Lung (tissue), 12 donors: Measurements from ENCODE around the gene TPCN2. TPM values are rescaled to one million over a fixed set of nuclear protein-coding genes. Genes with fewer than 3 reads are reported as not detected.

ENCODE experiments used
- ATAC-seq: fragments of 200-7000 bp; cut with Tn5 transposase; one replicate; pipeline ENCODE4 v1.9.1; 2020; ENCODE audit warnings: moderate number of reproducible peaks; ENCODE audit not compliant: insufficient read depth, low FRiP score
- DNase-seq, 3 donors: peaks; one replicate each; pipeline ENCODE4 v3.0.0-alpha.2; 2013 to 2017
- H3K27ac ChIP-seq, 2 donors: one replicate each; pipeline ENCODE4 v1.5.1; 2013; ENCODE audit warnings: mild to moderate bottlenecking in 2 of 2, moderate library complexity in 2 of 2, control low read depth in 1 of 2, inconsistent platforms in 1 of 2, low read depth in 1 of 2, low read length in 1 of 2
- H3K27me3 ChIP-seq, 3 donors: one replicate each; pipeline ENCODE4 v1.5.1; 2013; ENCODE audit warnings: low read length in 2 of 3; ENCODE audit not compliant: control insufficient read depth in 3 of 3, insufficient read depth in 3 of 3
- H3K36me3 ChIP-seq, 4 donors: one replicate each; pipeline ENCODE4 v1.5.1; 2013; ENCODE audit warnings: low read length in 4 of 4, mild to moderate bottlenecking in 1 of 4, moderate library complexity in 1 of 4; ENCODE audit not compliant: control insufficient read depth in 4 of 4, insufficient read depth in 4 of 4
- H3K4me1 ChIP-seq, 5 donors: one replicate each; pipeline ENCODE4 v1.5.1; 2013; ENCODE audit warnings: low read length in 5 of 5, mild to moderate bottlenecking in 2 of 5, moderate library complexity in 1 of 5; ENCODE audit not compliant: control insufficient read depth in 5 of 5, insufficient read depth in 5 of 5
- H3K4me3 ChIP-seq: one replicate; pipeline ENCODE4 v1.5.1; 2013; ENCODE audit warnings: mild to moderate bottlenecking, control low read depth, moderate library complexity
- H3K9ac ChIP-seq, 2 donors: one replicate each; pipeline ENCODE4 v1.5.1; 2013; ENCODE audit warnings: low read length in 2 of 2, control low read depth in 1 of 2; ENCODE audit not compliant: insufficient read depth in 1 of 2
- H3K9me3 ChIP-seq, 4 donors: one replicate each; pipeline ENCODE4 v1.5.1; 2013; ENCODE audit warnings: low read length in 3 of 4, mild to moderate bottlenecking in 1 of 4, moderate library complexity in 1 of 4; ENCODE audit not compliant: control insufficient read depth in 4 of 4, insufficient read depth in 3 of 4
- WGBS, 2 donors: extraction: QIAGEN DNeasy Blood & Tissue Kit; methylation state at CpG; one replicate each; pipeline ENCODE4 v1.1.7; 2013; 5-methylcytosine and 5-hydroxymethylcytosine counted together
- polyA plus RNA-seq, 2 donors: library from polyadenylated mRNA; stranded (reverse); fragments of 200-250 nt; gene quantifications; one replicate each; pipeline ENCODE4 v1.2.1, GENCODE V29; 2013
- total RNA-seq, 2 donors: library from RNA; depleted of rRNA in 1 of 2; stranded (reverse); fragments of >200 nt in 1 of 2; gene quantifications; one replicate each; pipeline ENCODE4 v1.2.1, GENCODE V29; 2014 to 2021
- TF ChIP-seq, protein P1 (sequence below): IDR thresholded peaks from 2 replicates; pipeline ENCODE4 v1.5.1; 2012; ENCODE audit warnings: mild to moderate bottlenecking; ENCODE audit errors: control extremely low read depth, extremely low read depth
- donor health status: control.
- donor health status: control.
- donor health status: Bipolar disorder and iron deficiency.
- donor health status: healthy.
- donor health status: DM: yes; HTN: yes; CAD: no.

The TPCN2 gene
- total and polyA plus RNA-seq, 4 donors: 10.0 to 25.0 (median 14.5) TPM

DNA sequence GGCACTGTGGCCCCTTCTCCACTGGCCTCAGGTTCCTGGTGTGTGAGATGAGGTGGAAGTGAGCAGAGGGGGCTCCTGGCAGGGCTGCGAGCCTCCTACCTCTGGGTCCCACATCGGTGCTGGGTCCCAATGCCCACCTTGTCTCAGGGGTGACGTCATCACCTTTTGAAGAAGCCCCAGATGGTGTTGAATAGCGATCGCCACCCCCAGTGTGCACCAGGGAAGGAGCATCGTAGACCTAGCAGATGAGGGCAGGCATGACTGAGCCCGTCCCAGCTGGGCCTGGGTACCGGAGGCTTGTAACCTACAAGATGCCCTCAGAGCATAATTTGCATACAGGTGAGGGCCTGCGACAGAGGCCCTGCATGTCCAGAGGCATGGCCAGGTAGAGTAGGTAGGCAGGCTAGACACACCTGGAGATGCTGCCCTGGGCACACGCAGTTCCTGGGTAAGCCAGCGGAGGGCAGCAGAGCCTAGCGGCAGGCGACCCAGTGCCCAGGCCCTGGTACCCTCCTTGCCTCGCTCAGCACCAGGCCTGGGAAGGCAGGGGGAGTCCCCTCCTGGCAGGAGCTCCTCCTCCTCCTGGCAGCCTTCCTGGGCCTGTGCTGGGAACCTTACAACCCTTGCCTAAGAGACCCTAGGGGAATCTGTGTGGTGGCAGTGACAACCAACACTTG is 52.5 kb downstream of the TPCN2 start:
- H3K27me3 ChIP-seq: no peaks in the 10 kb centered on the region
- ATAC-seq: peak; percentile 91
- no peak overlapping the region for H3K4me3 ChIP-seq
- peak; percentile 77 to 86 (median 83) for DNase-seq
- no peak overlapping the region for H3K27ac ChIP-seq
- no peaks in the 10 kb centered on the region for H3K36me3 ChIP-seq
- 30 to 31% methylated on average over 14 of the region's 14 CpGs for WGBS, 2 donors
- H3K9me3 ChIP-seq: no peaks in the 10 kb centered on the region
- no peak overlapping the region for H3K9ac ChIP-seq
- TF ChIP-seq, protein P1, sequence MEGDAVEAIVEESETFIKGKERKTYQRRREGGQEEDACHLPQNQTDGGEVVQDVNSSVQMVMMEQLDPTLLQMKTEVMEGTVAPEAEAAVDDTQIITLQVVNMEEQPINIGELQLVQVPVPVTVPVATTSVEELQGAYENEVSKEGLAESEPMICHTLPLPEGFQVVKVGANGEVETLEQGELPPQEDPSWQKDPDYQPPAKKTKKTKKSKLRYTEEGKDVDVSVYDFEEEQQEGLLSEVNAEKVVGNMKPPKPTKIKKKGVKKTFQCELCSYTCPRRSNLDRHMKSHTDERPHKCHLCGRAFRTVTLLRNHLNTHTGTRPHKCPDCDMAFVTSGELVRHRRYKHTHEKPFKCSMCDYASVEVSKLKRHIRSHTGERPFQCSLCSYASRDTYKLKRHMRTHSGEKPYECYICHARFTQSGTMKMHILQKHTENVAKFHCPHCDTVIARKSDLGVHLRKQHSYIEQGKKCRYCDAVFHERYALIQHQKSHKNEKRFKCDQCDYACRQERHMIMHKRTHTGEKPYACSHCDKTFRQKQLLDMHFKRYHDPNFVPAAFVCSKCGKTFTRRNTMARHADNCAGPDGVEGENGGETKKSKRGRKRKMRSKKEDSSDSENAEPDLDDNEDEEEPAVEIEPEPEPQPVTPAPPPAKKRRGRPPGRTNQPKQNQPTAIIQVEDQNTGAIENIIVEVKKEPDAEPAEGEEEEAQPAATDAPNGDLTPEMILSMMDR: peak; percentile 99
- H3K4me1 ChIP-seq: peaks cover 0 to 32% (median 7%) of the 10 kb centered on the region in 5 donors

DNA sequence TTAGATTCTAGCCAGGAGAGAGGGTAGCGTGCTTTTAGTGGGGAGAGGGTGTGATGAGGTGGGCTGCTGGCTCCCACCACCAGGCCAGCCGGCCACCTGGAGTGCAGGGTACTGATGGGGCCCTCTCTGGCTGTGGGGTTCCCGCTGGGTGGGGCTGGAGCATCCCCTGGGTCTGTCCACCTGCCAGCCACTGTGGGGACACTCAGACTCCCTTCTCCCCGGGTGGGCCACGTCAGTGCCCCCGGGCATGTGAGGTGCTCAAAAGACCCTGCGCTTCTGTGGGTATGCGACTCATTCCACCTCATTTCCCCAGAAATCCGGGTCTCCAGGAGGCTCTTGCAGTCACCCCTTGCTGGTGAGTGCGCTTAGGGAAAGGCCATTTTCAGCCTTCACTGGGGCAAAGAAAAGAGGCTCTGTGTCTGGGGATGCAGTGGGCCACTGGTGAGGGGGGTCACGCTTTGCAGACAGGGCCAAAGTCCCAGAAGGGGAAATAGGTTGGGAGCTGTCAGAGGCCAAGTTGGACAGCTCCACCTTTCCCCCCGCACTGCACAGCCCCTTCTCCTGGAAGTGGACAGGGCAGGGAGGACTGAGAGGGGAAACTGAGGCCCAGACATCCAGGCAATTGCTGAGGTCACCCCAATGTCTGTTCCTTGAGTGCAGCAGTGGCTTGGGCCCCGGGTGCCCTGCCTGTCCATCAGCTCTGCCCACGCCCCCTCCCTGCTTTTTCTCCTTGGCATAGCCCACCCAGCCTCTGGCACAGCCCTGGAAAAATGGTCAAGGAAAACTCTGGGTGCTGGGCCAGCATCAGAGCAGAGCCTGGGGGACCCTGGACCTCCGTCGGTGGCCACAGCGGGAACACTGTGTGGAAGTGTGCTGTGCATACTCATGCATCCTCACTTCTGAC is 53.3 kb downstream of the TPCN2 start:
- Histone ChIP-seq H3K9ac (no peak overlapping the region), H3K4me3 (no peak overlapping the region), H3K27ac (no peak overlapping the region), H3K36me3 (no peaks in the 10 kb centered on the region), H3K4me1 (peaks cover 0 to 40% (median 12%) of the 10 kb centered on the region in 5 donors), H3K27me3 (no peaks in the 10 kb centered on the region), H3K9me3 (no peaks in the 10 kb centered on the region)
- 76 to 89% methylated on average over 16 to 17 of the region's 17 CpGs for WGBS, 2 donors
- DNase-seq: no peak
- ATAC-seq: no peak
- TF ChIP-seq, protein P1: no peak

DNA sequence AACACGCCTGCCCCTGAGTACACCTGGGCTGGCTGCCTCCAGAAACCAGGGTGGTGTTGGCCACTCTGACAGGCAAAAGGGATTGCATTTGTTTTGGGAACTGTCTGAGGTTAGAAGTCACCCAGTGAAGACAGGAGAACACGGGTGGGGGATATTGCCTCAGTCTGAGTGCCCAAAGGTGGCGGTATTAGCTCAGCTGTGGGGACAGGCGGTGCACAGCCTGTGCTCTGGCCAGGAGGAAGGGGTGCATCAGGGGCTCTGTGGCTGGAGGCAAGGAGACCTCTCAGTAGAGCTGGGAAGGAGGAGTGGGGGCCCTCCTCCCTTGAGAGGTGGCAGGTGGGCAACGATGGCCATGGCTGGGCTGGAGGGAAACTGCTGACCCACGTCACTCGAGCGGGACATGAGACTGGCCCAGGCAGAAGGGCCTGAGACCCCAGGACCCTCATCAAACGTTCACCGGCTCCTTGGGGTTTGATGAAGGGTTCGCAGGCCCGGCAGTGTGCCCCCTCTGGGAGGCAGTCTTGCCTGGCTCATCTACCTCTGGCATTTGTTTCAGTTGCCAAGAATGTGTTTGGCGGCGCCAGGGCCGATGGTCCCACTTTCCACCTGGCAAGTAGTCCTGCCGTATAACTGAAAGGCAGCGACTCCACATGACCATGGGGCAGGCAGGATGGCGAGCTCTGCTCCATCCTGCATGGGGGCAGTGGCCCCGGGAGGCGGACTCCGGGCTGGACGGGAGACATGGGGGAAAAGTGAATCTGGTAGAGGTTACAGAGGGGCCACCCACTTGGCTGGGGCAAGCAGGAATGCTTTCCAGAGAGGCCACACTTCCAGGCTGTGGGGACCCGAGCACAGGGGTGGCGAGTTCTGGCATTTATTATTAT is 54.2 kb downstream of the TPCN2 start:
- no peak overlapping the region for H3K9ac ChIP-seq

More for the DNA sequence above, 54.2 kb downstream of the TPCN2 start:
- DNase-seq (peak; percentile 61 to 69 (median 64)), ATAC-seq (no peak)
- Histone ChIP-seq H3K9me3 (no peaks in the 10 kb centered on the region), H3K27ac (no peak overlapping the region), H3K36me3 (no peaks in the 10 kb centered on the region), H3K4me1 (peaks cover 0 to 44% (median 12%) of the 10 kb centered on the region in 5 donors), H3K4me3 (no peak overlapping the region), H3K27me3 (no peaks in the 10 kb centered on the region)
- TF ChIP-seq, protein P1: no peak
- 69 to 75% methylated on average over 24 of the region's 24 CpGs for WGBS, 2 donors
